ENCODE data around the gene PPP6C.
"Not testable (repeated sequence)": the region's sequence is repeated elsewhere in the genome, so short reads cannot be mapped to it uniquely, and the experiment has no call there.

- TF ChIP-seq CTCF (IDR thresholded peaks at IDR 0.05); EZH2 (IDR thresholded peaks at IDR 0.05; ENCODE audit: borderline replicate concordance, insufficient read depth, low read depth, low read length, poor library complexity, severe bottlenecking): not testable (repeated sequence)
Observed at GRCh38 chr9:125194466-125194865, 4.9 kb upstream of the PPP6C start.
